Panc1 (cell line): ENCODE measurements around the gene SWAP70. TPM values are rescaled to one million over a fixed set of nuclear protein-coding genes. Genes with fewer than 3 reads are reported as not detected.

Experiments used
- ATAC-seq: fragments of 200-7000 bp; cut with Tn5 transposase; 2 replicates; pipeline ENCODE4 v1.9.1; 2020; ENCODE audit warnings: mild to moderate bottlenecking, moderate library complexity
- BruUV-seq: library from RNA; stranded (reverse); fragments of 400-500 nt; replicated peaks from 2 replicates; lab custom pipeline; 2021; lab: Mats Ljungman, UMichigan
- CTCF ChIA-PET: fragments of 300-600 bp; sonication (Branson Sonifier 250); formaldehyde crosslinking; loops from one replicate; lab custom pipeline; 2022; ENCODE audit warnings: antibody characterized with exemption; lab: Charles Lee
- POLR2A ChIA-PET: fragments of 300-600 bp; sonication (Branson Sonifier 250); formaldehyde crosslinking; loops from one replicate; lab custom pipeline; 2022; ENCODE audit warnings: antibody characterized with exemption; lab: Charles Lee
- DNase-seq: peaks from one replicate; pipeline ENCODE4 v3.0.0-alpha.2; 2010; ENCODE audit warnings: low read depth, low spot score
- H3K27ac ChIP-seq: 2 replicates; pipeline ENCODE4 v1.5.1; 2011; ENCODE audit warnings: mild to moderate bottlenecking, low read length, inconsistent platforms
- H3K27me3 ChIP-seq: fragments of 200-500 bp; sonication (Bioruptor generic); 2 replicates; pipeline ENCODE4 v1.6.0; 2014; ENCODE audit warnings: low read length, inconsistent platforms; ENCODE audit not compliant: control insufficient read depth, insufficient read depth
- H3K36me3 ChIP-seq: fragments of 200-500 bp; sonication (Bioruptor generic); 2 replicates; pipeline ENCODE4 v1.5.1; 2014; ENCODE audit warnings: inconsistent platforms, mild to moderate bottlenecking, low read length, moderate library complexity; ENCODE audit not compliant: control insufficient read depth, insufficient read depth
- H3K4me1 ChIP-seq: 2 replicates; pipeline ENCODE4 v1.5.1; 2011; ENCODE audit warnings: inconsistent platforms, mild to moderate bottlenecking, low read length, moderate library complexity; ENCODE audit not compliant: control insufficient read depth, insufficient read depth
- H3K4me3 ChIP-seq, 2 experiments: 2 replicates each; pipeline ENCODE4 v1.5.1; 2011 to 2012; ENCODE audit warnings: low read depth in 2 of 2, low read length in 2 of 2, mild to moderate bottlenecking in 2 of 2, inconsistent platforms in 1 of 2, moderate library complexity in 1 of 2
- H3K9me3 ChIP-seq: fragments of 200-500 bp; sonication (Bioruptor generic); 2 replicates; pipeline ENCODE4 v1.5.1; 2014; ENCODE audit warnings: low read depth, mild to moderate bottlenecking, inconsistent platforms, low read length, moderate library complexity; ENCODE audit not compliant: control insufficient read depth, insufficient read depth
- CTCF ChIP-seq: fragments of 450-650 bp; IDR thresholded peaks from 2 replicates; pipeline ENCODE4 v1.5.1; 2017; ENCODE audit warnings: mild to moderate bottlenecking
- POLR2AphosphoS5 ChIP-seq: IDR thresholded peaks from 2 replicates; pipeline ENCODE4 v1.6.1; 2012; ENCODE audit warnings: mild to moderate bottlenecking, low read depth, low read length, moderate library complexity
- REST ChIP-seq, 2 experiments: IDR thresholded peaks; 2 replicates each; pipeline ENCODE4 v1.6.1; 2011 to 2012; ENCODE audit warnings: low read depth in 2 of 2, control low read depth in 1 of 2, low read length in 1 of 2, mild to moderate bottlenecking in 1 of 2, moderate library complexity in 1 of 2; ENCODE audit not compliant: insufficient read depth in 1 of 2
- SIN3A ChIP-seq: IDR thresholded peaks from 2 replicates; pipeline ENCODE4 v1.6.1; 2012; ENCODE audit warnings: low read depth, mild to moderate bottlenecking, low read length, moderate library complexity, borderline replicate concordance; ENCODE audit not compliant: insufficient read depth
- TCF7L2 ChIP-seq: IDR thresholded peaks from 2 replicates; pipeline ENCODE4 v1.6.1; 2011; ENCODE audit warnings: mild to moderate bottlenecking, low read depth, low read length, inconsistent platforms
- in situ Hi-C: cut with HindIII; loops from 2 replicates; pipeline ENCODE4 v1.10.0; 2016; ENCODE audit warnings: low sequenced_read_pairs, low pct_unique_long_range_greater_than_20kb
- intact Hi-C: fragments of 100-400 bp; cut with micrococcal nuclease; formaldehyde crosslinking; loops from one replicate; pipeline ENCODE4 v1.10.0; 2022; ENCODE audit not compliant: unreplicated experiment
- total RNA-seq: library from RNA; stranded (reverse); gene quantifications from one replicate; pipeline ENCODE4 v1.2.1, GENCODE V29; 2021; ENCODE audit not compliant: unreplicated experiment

The SWAP70 gene
- total RNA-seq, 1 experiment from 2014 or later, result 96.0 TPM

- POLR2A ChIA-PET, result no interaction called here
- 0 out of 2 replicates have a peak, but pooled peaks have one; percentile 57 for ATAC-seq
- TF ChIP-seq POLR2AphosphoS5, result no peak
- TF ChIP-seq SIN3A, result no peak
- TF ChIP-seq REST (IDR thresholded peaks at IDR 0.05; ENCODE audit: insufficient read depth in 1 of 2, low read depth in 2 of 2, low read length in 1 of 2), result no peak
- no peak for TF ChIP-seq TCF7L2
- no peak for TF ChIP-seq CTCF
- 0 out of 2 replicates have a peak overlapping the region, but pooled peaks have one; percentile 1 for H3K27ac ChIP-seq
- intact Hi-C loops (no loop called here), in situ Hi-C loops (no loop called here)
- no TSS peak for BruUV-seq
- DNase-seq, result no peak
- H3K4me3 ChIP-seq, result no peak overlapping the region
- no peaks in the 10 kb centered on the region for H3K4me1 ChIP-seq
- no peaks in the 10 kb centered on the region for H3K36me3 ChIP-seq
- H3K27me3 ChIP-seq, result no peaks in the 10 kb centered on the region
- no peaks in the 10 kb centered on the region for H3K9me3 ChIP-seq
- CTCF ChIA-PET, result no interaction called here
Measured at GRCh38 chr11:9625728-9626127, 38.1 kb upstream of the SWAP70 start.

- no TSS peak for BruUV-seq
- no peak for ATAC-seq
Measured at GRCh38 chr11:9626496-9627394, 37.1 kb upstream of the SWAP70 start.

More at GRCh38 chr11:9626496-9627394, 37.1 kb upstream of the SWAP70 start:
- no peaks in the 10 kb centered on the region for H3K36me3 ChIP-seq
- DNase-seq, result no peak
- H3K9me3 ChIP-seq, result no peaks in the 10 kb centered on the region
- H3K4me3 ChIP-seq, result no peak overlapping the region
- POLR2A ChIA-PET, result no interaction called here
- intact Hi-C loops, result no loop called here
- no peak overlapping the region for H3K27ac ChIP-seq
- H3K27me3 ChIP-seq, result no peaks in the 10 kb centered on the region
- TF ChIP-seq SIN3A (no peak), POLR2AphosphoS5 (no peak), CTCF (no peak), REST (IDR thresholded peaks at IDR 0.05; ENCODE audit: insufficient read depth in 1 of 2, low read depth in 2 of 2, low read length in 1 of 2) (no peak), TCF7L2 (no peak)
- CTCF ChIA-PET, result no interaction called here
- H3K4me1 ChIP-seq, result no peaks in the 10 kb centered on the region
- in situ Hi-C loops, result no loop called here
